ENCODE results near the gene AUTS2. TPM values are rescaled to one million over a fixed set of nuclear protein-coding genes. Genes with fewer than 3 reads are reported as not detected.

Gene AUTS2
- total RNA-seq, 2 donors from 2014 or later = 8.6 TPM

DNA sequence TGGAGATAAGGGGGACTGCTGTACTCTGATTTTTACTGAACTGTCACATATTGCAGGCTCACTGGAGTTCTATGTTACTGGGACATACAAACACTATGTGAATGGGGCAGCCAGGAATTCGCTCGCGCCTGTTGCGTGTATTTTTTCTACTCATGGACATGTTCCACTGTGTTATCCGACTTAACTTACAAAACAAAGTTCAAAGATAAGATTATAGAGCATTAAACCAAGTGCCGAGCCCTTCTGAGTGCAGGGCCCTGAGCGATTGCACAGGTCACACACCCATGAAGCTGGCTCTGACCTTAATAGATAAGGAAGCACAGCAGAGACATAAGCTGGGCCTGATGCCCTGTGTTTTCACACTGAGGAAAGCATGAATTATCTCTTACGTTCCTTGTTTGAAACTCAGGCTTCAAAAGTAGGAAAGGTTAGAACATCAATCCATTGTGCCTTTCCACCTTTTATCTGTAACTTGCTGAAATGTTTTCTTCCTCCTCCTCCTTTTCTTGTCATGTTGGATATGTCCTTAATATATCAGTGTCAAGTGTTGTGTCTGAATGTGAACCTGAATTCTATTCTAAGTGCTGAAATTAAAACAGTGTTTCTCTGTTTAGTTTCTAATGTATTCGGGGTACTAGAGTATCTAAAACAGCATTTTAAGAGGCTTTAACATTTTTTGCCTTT lies 273.8 kb downstream of the AUTS2 start:
- TF ChIP-seq, protein P1, sequence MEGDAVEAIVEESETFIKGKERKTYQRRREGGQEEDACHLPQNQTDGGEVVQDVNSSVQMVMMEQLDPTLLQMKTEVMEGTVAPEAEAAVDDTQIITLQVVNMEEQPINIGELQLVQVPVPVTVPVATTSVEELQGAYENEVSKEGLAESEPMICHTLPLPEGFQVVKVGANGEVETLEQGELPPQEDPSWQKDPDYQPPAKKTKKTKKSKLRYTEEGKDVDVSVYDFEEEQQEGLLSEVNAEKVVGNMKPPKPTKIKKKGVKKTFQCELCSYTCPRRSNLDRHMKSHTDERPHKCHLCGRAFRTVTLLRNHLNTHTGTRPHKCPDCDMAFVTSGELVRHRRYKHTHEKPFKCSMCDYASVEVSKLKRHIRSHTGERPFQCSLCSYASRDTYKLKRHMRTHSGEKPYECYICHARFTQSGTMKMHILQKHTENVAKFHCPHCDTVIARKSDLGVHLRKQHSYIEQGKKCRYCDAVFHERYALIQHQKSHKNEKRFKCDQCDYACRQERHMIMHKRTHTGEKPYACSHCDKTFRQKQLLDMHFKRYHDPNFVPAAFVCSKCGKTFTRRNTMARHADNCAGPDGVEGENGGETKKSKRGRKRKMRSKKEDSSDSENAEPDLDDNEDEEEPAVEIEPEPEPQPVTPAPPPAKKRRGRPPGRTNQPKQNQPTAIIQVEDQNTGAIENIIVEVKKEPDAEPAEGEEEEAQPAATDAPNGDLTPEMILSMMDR (IDR thresholded peaks at IDR 0.05) = no peak
- no peaks in the 10 kb centered on the region for H3K9me3 ChIP-seq
- H3K36me3 ChIP-seq = no peaks in the 10 kb centered on the region
- peak overlapping the region in 1 of 2 donors; percentile 59 for H3K27ac ChIP-seq
- H3K4me3 ChIP-seq = no peak overlapping the region
- H3K4me1 ChIP-seq = peaks cover 0 to 15% of the 10 kb centered on the region in 2 donors
- H3K27me3 ChIP-seq = no peaks in the 10 kb centered on the region
- DNase-seq (ENCODE audit: low spot score) = peak; percentile 59

DNA sequence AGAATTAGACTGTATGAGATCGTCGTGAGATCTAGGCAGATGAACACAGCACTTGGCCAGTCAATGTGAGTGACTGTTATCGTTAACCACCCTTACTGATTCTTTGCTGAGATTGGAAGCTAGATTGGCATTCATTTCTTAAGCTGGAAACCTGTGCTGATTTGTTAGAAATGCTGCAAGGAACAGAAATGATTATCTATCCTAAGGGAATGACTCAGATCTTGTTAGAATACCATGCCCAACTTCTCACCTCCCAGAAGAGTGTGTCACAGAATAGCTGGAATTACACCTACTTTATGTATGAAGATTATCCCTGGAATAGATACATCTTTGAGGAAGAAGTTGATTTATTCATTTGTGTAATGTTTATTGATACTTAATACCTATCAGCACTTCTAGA lies 275.2 kb downstream of the AUTS2 start:
- no peaks in the 10 kb centered on the region for H3K27me3 ChIP-seq
- TF ChIP-seq, protein P1 (IDR thresholded peaks at IDR 0.05) = no peak
- no peak for DNase-seq (ENCODE audit: low spot score)
- H3K4me1 ChIP-seq = peaks cover 0 to 15% of the 10 kb centered on the region in 2 donors
- no peaks in the 10 kb centered on the region for H3K36me3 ChIP-seq
- H3K4me3 ChIP-seq = no peak overlapping the region
- H3K27ac ChIP-seq = no peak overlapping the region
- H3K9me3 ChIP-seq = no peaks in the 10 kb centered on the region

DNA sequence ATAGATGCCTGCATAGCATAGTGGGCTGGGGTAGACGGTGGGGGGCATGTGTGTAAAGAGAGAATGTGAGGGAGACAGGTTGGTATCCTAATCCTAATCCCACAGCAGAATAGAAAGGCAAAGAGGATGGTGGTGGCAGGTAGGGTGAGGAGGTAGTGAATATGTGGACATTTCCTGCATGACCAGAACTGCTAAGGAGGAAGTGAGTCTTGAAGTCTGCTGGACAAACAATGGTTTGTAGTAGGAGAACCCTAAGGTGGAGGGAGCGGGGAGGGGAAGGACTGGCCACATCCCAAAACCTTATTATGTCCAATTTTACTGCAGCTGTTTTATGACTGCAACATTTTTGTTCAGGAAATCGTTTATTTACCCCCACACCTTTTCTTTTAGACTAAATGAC lies 279.7 kb downstream of the AUTS2 start:
- DNase-seq (ENCODE audit: low spot score) = no peak
- no peaks in the 10 kb centered on the region for H3K36me3 ChIP-seq

DNA sequence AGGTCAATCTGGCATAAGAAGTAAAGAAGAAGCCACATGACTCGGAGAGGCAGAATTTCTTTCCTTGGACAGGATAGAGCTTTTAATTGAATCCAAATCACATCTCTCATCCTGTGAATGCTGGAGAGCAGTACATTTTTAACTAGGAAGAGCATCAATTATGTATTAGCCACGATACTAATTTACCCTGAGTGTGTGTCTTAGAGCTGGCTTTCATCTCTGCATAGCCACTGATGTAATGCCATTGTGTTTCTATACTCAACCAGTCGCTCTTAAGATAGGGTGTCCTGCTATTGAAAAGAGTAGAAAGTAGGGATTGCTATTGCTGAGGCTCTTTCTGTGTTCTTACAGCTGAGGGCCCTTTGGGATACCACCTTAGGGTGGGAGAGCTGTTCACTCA lies 280.3 kb downstream of the AUTS2 start:
- Histone ChIP-seq H3K9me3 (no peaks in the 10 kb centered on the region), H3K27me3 (no peaks in the 10 kb centered on the region), H3K4me3 (no peak overlapping the region), H3K36me3 (no peaks in the 10 kb centered on the region), H3K4me1 (no peaks in the 10 kb centered on the region), H3K27ac (no peak overlapping the region)
- DNase-seq (ENCODE audit: low spot score) = no peak
- TF ChIP-seq, protein P1 (IDR thresholded peaks at IDR 0.05) = no peak

More for the DNA sequence above, 279.7 kb downstream of the AUTS2 start:
- Histone ChIP-seq H3K27ac (no peak overlapping the region), H3K4me3 (no peak overlapping the region), H3K27me3 (no peaks in the 10 kb centered on the region), H3K9me3 (no peaks in the 10 kb centered on the region), H3K4me1 (no peaks in the 10 kb centered on the region)
- TF ChIP-seq, protein P1 (IDR thresholded peaks at IDR 0.05) = no peak

DNA sequence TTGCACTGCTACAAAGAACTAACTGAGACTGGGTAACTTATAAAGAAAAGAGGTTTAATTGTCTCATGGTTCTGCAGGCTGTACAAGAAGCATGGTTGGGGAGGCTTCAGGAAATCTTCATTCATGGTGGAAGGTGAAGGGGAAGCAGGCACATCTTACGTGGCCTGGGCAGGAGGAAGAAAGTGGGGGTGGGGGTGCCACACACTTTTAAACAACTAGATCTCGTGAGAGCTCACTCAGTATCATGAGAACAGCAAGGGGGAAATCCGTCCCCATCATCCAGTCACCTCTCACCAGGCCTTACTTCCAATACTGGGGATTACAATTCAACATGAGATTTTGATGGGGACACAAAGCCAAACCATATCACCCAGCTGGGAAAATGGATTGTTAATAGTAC lies 281.7 kb downstream of the AUTS2 start:
- H3K4me3 ChIP-seq = no peak overlapping the region
- H3K27ac ChIP-seq = no peak overlapping the region
- no peaks in the 10 kb centered on the region for H3K36me3 ChIP-seq
- H3K27me3 ChIP-seq = no peaks in the 10 kb centered on the region
- no peak for DNase-seq (ENCODE audit: low spot score)
- no peaks in the 10 kb centered on the region for H3K9me3 ChIP-seq
- TF ChIP-seq, protein P1 (IDR thresholded peaks at IDR 0.05) = no peak
- no peaks in the 10 kb centered on the region for H3K4me1 ChIP-seq

DNA sequence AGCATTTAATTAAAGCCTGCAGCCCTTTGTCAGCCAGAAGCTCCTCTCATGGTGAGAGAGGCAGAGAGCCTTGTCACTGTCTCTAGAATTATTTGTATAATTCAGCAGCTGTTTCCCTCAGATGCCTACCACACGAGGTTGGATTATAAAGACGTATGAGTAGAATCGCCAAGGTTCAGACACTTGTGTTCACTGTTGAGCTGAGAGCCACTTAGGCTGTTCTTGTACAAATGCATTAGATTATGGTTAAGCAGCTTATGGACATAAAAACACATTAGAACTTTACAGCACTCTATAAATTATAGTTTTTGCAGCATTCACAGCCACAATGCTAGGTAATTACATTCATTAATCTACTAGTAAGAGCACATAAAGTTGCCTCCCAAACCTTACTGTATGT lies 282.6 kb downstream of the AUTS2 start:
- H3K27me3 ChIP-seq = no peaks in the 10 kb centered on the region
- H3K4me1 ChIP-seq = no peaks in the 10 kb centered on the region
- no peak for DNase-seq (ENCODE audit: low spot score)
- H3K27ac ChIP-seq = no peak overlapping the region
- no peaks in the 10 kb centered on the region for H3K9me3 ChIP-seq
- TF ChIP-seq, protein P1 (IDR thresholded peaks at IDR 0.05) = no peak
- no peak overlapping the region for H3K4me3 ChIP-seq
- H3K36me3 ChIP-seq = no peaks in the 10 kb centered on the region

Data from right atrium auricular region (tissue), 2 donors.